Measurements from ENCODE around the gene KCNJ4. TPM values are rescaled to one million over a fixed set of nuclear protein-coding genes. Genes with fewer than 3 reads are reported as not detected.

Gene KCNJ4
- polyA plus RNA-seq (not detected in 3 replicates), polyA minus RNA-seq (not detected in 3 replicates)
- polyA plus RNA-seq (2011; ENCODE audit: low read depth): not detected
- 0.08 TPM in 1 of 2 replicates, not detected in the other for polyA plus RNA-seq (2011; cell fraction: cytosol; rRNA removed)
- 0.05 and 0.08 TPM in 2 replicates for polyA plus RNA-seq (2011; cell fraction: nucleus; rRNA removed)
- polyA plus RNA-seq (2012; ENCODE audit: low replicate concordance): 0.10 TPM in 1 of 2 replicates, not detected in the other
- not detected for polyA minus RNA-seq (2011; cell fraction: cytosol; rRNA and poly(A)+ RNA removed)
- polyA minus RNA-seq (2011; cell fraction: nucleus; rRNA and poly(A)+ RNA removed): not detected in 2 replicates

DNA sequence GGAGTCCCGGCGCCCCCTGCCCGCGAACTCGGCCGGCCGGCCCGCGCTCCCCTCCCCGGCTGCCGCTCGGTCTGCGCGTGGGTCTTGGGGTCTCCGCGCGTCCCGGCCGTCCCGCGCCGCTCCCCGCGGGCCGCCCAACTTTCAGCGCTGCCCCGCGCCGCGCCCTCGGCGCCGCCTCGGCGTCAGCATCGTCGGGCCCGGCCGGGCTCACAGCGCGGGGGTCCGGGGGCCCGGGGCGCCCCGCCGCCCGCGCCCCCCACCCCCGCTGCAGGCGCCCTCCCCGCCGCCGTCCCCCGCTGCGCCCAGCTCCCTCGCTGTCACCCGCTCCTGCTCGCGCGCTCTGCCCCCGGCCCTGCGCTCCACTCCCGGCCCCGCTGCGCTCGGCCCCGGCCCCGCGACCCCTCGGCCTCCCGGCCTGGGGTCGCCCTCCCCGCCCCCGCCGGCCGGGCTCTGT is at the start of gene KCNJ4:
TSS of gene KCNJ4 (minus strand) at position 124 of the 454 bp plus-strand sequence. CDS start 27,067 bp downstream, outside the sequence.
- H2AFZ ChIP-seq (ENCODE audit: control insufficient read depth, low read length): no peak within 1 kb of the TSS
- dilution Hi-C loops (cut with MboI; ENCODE audit: extremely low pct_ligation_motif_present, low sequenced_read_pairs): no loop called here
- no peak for DNase-seq (ENCODE audit: low read depth, low spot score)
- H3K4me3 ChIP-seq (ENCODE audit: control insufficient read depth in 2 of 3, extremely low read depth in 1 of 3, insufficient read depth in 2 of 3, low read depth in 1 of 3, low read length in 3 of 3): peak within 1 kb of the TSS in 2 of 3 experiments; percentile 20 to 38
- peak within 1 kb of the TSS; percentile 51 for H3K4me2 ChIP-seq (ENCODE audit: control insufficient read depth, extremely low read depth, insufficient read depth, low read depth, low read length)
- H4K20me1 ChIP-seq (ENCODE audit: control insufficient read depth, extremely low read depth, insufficient read depth, low read length): no peaks in the 10 kb centered on the region
- H3K79me2 ChIP-seq (ENCODE audit: control insufficient read depth, insufficient read depth, low read length): no peaks in the 10 kb centered on the region
- H3K27ac ChIP-seq (ENCODE audit: control insufficient read depth, insufficient read depth, low read length): no peak within 1 kb of the TSS
- no peak for TF ChIP-seq EZH2 (IDR thresholded peaks at IDR 0.05; ENCODE audit: low read length)
- TF ChIP-seq, protein P1, sequence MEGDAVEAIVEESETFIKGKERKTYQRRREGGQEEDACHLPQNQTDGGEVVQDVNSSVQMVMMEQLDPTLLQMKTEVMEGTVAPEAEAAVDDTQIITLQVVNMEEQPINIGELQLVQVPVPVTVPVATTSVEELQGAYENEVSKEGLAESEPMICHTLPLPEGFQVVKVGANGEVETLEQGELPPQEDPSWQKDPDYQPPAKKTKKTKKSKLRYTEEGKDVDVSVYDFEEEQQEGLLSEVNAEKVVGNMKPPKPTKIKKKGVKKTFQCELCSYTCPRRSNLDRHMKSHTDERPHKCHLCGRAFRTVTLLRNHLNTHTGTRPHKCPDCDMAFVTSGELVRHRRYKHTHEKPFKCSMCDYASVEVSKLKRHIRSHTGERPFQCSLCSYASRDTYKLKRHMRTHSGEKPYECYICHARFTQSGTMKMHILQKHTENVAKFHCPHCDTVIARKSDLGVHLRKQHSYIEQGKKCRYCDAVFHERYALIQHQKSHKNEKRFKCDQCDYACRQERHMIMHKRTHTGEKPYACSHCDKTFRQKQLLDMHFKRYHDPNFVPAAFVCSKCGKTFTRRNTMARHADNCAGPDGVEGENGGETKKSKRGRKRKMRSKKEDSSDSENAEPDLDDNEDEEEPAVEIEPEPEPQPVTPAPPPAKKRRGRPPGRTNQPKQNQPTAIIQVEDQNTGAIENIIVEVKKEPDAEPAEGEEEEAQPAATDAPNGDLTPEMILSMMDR (optimal IDR thresholded peaks at IDR 0.05 in 1 of 3, IDR thresholded peaks at IDR 0.05 in 1 of 3, conservative IDR thresholded peaks at IDR 0.05 in 1 of 3; ENCODE audit: extremely low read depth in 1 of 3, insufficient read depth in 2 of 3, low read length in 3 of 3): no peak
- H3K9me1 ChIP-seq (ENCODE audit: control insufficient read depth, extremely low read depth, insufficient read depth, low read length): no peaks in the 10 kb centered on the region
- H3K9ac ChIP-seq (ENCODE audit: control insufficient read depth, extremely low read depth, insufficient read depth, low read length): no peak within 1 kb of the TSS
- H3K4me1 ChIP-seq (ENCODE audit: control insufficient read depth, extremely low read depth, insufficient read depth, low read length): peaks cover 17% of the 10 kb centered on the region
- no peak for FAIRE-seq
- H3K36me3 ChIP-seq (ENCODE audit: control insufficient read depth in 2 of 2, extremely low read depth in 1 of 2, insufficient read depth in 2 of 2, low read length in 2 of 2): no peaks in the 10 kb centered on the region
- no peaks in the 10 kb centered on the region for H3K9me3 ChIP-seq (ENCODE audit: control insufficient read depth, low read depth, low read length)
- H3K27me3 ChIP-seq (ENCODE audit: control insufficient read depth, extremely low read depth, insufficient read depth, low read length): peaks cover 75% of the 10 kb centered on the region

DNA sequence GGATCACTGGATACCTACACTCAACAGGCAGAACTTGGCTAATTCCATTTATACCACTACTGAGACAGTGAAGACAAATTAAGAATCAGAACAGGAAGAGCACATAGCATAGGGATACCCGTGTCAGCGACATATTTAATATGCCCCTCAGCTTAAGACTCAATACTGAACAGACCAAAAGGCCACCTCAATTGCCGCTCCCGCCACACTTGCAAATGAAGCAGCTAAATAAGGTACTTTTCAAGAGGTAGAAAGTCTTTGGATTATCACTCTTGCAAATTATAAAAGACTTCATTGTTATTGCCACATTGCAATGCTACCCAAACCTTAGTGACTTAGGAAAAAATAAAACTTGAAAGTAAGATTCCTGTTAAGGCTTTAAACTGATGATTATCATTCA is 48.0 kb upstream of the KCNJ4 start:
- no peak for DNase-seq (ENCODE audit: low read depth, low spot score)
- Histone ChIP-seq H3K9ac (ENCODE audit: control insufficient read depth, extremely low read depth, insufficient read depth, low read length) (no peak overlapping the region), H3K36me3 (ENCODE audit: control insufficient read depth in 2 of 2, extremely low read depth in 1 of 2, insufficient read depth in 2 of 2, low read length in 2 of 2) (peaks cover 13 to 37% of the 10 kb centered on the region in 2 experiments), H3K27ac (ENCODE audit: control insufficient read depth, insufficient read depth, low read length) (peak overlapping the region; percentile 98), H3K4me2 (ENCODE audit: control insufficient read depth, extremely low read depth, insufficient read depth, low read depth, low read length) (peak overlapping the region; percentile 98), H3K4me3 (ENCODE audit: control insufficient read depth in 2 of 3, extremely low read depth in 1 of 3, insufficient read depth in 2 of 3, low read depth in 1 of 3, low read length in 3 of 3) (peak overlapping the region in 2 of 3 experiments; percentile 92), H3K27me3 (ENCODE audit: control insufficient read depth, extremely low read depth, insufficient read depth, low read length) (no peaks in the 10 kb centered on the region), H4K20me1 (ENCODE audit: control insufficient read depth, extremely low read depth, insufficient read depth, low read length) (peaks cover 33% of the 10 kb centered on the region), H3K4me1 (ENCODE audit: control insufficient read depth, extremely low read depth, insufficient read depth, low read length) (peaks cover 21% of the 10 kb centered on the region), H2AFZ (ENCODE audit: control insufficient read depth, low read length) (no peak overlapping the region), H3K9me3 (ENCODE audit: control insufficient read depth, low read depth, low read length) (no peaks in the 10 kb centered on the region), H3K9me1 (ENCODE audit: control insufficient read depth, extremely low read depth, insufficient read depth, low read length) (peaks cover 3% of the 10 kb centered on the region), H3K79me2 (ENCODE audit: control insufficient read depth, insufficient read depth, low read length) (peaks cover 77% of the 10 kb centered on the region)
- TF ChIP-seq, protein P1 (optimal IDR thresholded peaks at IDR 0.05 in 1 of 3, IDR thresholded peaks at IDR 0.05 in 1 of 3, conservative IDR thresholded peaks at IDR 0.05 in 1 of 3; ENCODE audit: extremely low read depth in 1 of 3, insufficient read depth in 2 of 3, low read length in 3 of 3): no peak
- TF ChIP-seq EZH2 (IDR thresholded peaks at IDR 0.05; ENCODE audit: low read length): no peak
- dilution Hi-C loops (cut with MboI; ENCODE audit: extremely low pct_ligation_motif_present, low sequenced_read_pairs): no loop called here
- no peak for FAIRE-seq
